ENCODE measurements around the gene AP2A2. TPM values are rescaled to one million over a fixed set of nuclear protein-coding genes. Genes with fewer than 3 reads are reported as not detected.

AP2A2 gene
- total and polyA plus RNA-seq, 2 donors (not counting 1 experiment from before 2014, with no cell fraction given), result 53.1 to 57.0 TPM

DNA sequence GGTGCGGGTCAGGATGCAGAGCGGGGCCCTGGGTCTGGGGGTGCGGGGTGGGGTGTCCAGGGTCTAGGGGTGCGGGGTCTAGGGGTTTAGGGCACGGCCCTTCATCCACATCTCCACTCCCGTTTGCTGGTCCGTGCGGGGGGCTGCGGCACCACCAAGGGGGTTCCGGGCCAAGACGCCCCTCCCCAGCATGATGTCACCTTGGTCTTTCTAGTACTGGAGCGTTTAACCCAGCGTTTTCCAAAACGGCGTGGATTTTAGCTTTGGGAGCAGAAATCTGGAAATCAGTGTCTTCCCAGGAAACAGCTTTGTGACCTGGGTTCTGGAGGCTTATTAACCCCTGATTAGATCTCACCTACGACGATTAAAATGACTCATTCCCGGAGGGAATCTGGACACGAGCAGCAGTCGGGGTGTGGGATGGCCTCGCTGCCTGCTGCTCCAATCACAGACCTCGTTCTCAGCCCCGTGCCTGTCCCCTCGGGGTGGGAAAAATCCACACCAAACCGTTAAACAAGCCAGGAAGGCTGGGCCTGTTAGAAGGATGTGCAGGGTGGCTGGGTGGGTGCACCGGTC lies 759 bp downstream of the AP2A2 start:
- peak overlapping the region; percentile 50 for H2AFZ ChIP-seq (ENCODE audit: insufficient read depth, low read depth, low read length, poor library complexity, severe bottlenecking)

DNA sequence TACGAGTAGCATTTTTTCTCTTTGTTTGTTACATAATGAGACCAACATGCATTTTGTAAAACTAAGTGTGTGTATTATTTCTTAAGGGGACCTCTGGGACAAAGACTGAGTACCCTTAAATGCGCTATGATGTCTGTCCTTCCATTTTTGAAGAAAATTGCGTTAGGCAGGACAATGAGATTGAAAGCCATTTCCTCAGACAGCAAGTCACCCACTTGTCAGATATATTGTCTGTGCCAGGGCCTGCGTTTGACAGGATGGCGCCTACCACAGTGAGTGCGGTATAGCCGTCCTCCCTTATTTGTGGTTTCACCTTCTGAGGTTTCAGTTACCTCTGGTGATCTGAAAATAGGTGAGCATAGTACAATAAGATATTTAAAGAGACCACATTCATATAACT lies 2.2 kb downstream of the AP2A2 start:
- ChIA-PET POLR2A (interaction anchor here (0.7 kb wide), 1 partner anchor 127 kb away, joined by 3 read pairs; no protein-coding TSS in a partner anchor), CTCF (no interaction called here)
- H3K27ac ChIP-seq (ENCODE audit: low read length in 2 of 2), result peak overlapping the region in 1 of 2 donors; percentile 45
- H3K4me3 Mint-ChIP-seq, result peak overlapping the region; percentile 50
- ATAC-seq (ENCODE audit: low read depth) (no peak), DNase-seq (no peak)
- no peak overlapping the region for H3K4me3 ChIP-seq (ENCODE audit: control extremely low read depth in 1 of 5, extremely low read depth in 1 of 5, insufficient read depth in 1 of 5, low read depth in 2 of 5, low read length in 4 of 5)
- intact Hi-C loops (cut with micrococcal nuclease), result loop anchor here (5.0 kb wide), 1 partner anchor 121 kb away; the partner anchor contains the start of genes PIDD1 and RPLP2
- H3K27ac Mint-ChIP-seq, result no peak overlapping the region
- TF ChIP-seq, protein P1, sequence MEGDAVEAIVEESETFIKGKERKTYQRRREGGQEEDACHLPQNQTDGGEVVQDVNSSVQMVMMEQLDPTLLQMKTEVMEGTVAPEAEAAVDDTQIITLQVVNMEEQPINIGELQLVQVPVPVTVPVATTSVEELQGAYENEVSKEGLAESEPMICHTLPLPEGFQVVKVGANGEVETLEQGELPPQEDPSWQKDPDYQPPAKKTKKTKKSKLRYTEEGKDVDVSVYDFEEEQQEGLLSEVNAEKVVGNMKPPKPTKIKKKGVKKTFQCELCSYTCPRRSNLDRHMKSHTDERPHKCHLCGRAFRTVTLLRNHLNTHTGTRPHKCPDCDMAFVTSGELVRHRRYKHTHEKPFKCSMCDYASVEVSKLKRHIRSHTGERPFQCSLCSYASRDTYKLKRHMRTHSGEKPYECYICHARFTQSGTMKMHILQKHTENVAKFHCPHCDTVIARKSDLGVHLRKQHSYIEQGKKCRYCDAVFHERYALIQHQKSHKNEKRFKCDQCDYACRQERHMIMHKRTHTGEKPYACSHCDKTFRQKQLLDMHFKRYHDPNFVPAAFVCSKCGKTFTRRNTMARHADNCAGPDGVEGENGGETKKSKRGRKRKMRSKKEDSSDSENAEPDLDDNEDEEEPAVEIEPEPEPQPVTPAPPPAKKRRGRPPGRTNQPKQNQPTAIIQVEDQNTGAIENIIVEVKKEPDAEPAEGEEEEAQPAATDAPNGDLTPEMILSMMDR (IDR thresholded peaks at IDR 0.05), result no peak
- no peak for TF ChIP-seq EZH2 (IDR thresholded peaks at IDR 0.05; ENCODE audit: borderline replicate concordance, insufficient read depth, low read depth, low read length, poor library complexity, severe bottlenecking)
- peaks cover 13 to 22% of the 10 kb centered on the region in 2 donors for H3K4me1 ChIP-seq (ENCODE audit: control insufficient read depth in 2 of 2, insufficient read depth in 2 of 2, low read length in 2 of 2)
- WGBS (ENCODE audit: insufficient coverage), result 20% methylated on average over 1 of the region's 7 CpGs
- H3K9ac ChIP-seq (ENCODE audit: low read length), result no peak overlapping the region
- H3K4me1 Mint-ChIP-seq, result peaks cover 25% of the 10 kb centered on the region
- H4K20me1 ChIP-seq (ENCODE audit: control insufficient read depth, insufficient read depth, low read length, poor library complexity, severe bottlenecking), result peaks cover 44% of the 10 kb centered on the region
- H3K79me2 ChIP-seq (ENCODE audit: control insufficient read depth, insufficient read depth, low read length), result peaks cover 64% of the 10 kb centered on the region
- H3K27me3 Mint-ChIP-seq, result no peaks in the 10 kb centered on the region
- no peaks in the 10 kb centered on the region for H3K9me3 ChIP-seq (ENCODE audit: control extremely low read depth in 1 of 3, control insufficient read depth in 2 of 3, insufficient read depth in 1 of 3, low read length in 2 of 3)
- no peak overlapping the region for H2AFZ ChIP-seq (ENCODE audit: insufficient read depth, low read depth, low read length, poor library complexity, severe bottlenecking)
- H3K4me2 ChIP-seq (replicated peaks; ENCODE audit: low read depth, low read length, poor library complexity, severe bottlenecking), result peak overlapping the region; percentile 2
- H3K27me3 ChIP-seq (replicated peaks in 1 of 4; ENCODE audit: control extremely low read depth in 1 of 4, control insufficient read depth in 3 of 4, insufficient read depth in 4 of 4, low read length in 3 of 4), result no peaks in the 10 kb centered on the region
- no peaks in the 10 kb centered on the region for H3K36me3 ChIP-seq (replicated peaks in 1 of 2; ENCODE audit: control extremely low read depth in 1 of 2, control insufficient read depth in 1 of 2, extremely low read depth in 1 of 2, insufficient read depth in 2 of 2, low read length in 1 of 2)
- H3K9me3 Mint-ChIP-seq (ENCODE audit: insufficient read depth), result no peaks in the 10 kb centered on the region

More for the DNA sequence above, 759 bp downstream of the AP2A2 start:
- Histone ChIP-seq H3K9me3 (ENCODE audit: control extremely low read depth in 1 of 3, control insufficient read depth in 2 of 3, insufficient read depth in 1 of 3, low read length in 2 of 3) (no peaks in the 10 kb centered on the region), H3K4me3 (ENCODE audit: control extremely low read depth in 1 of 5, extremely low read depth in 1 of 5, insufficient read depth in 1 of 5, low read depth in 2 of 5, low read length in 4 of 5) (peak overlapping the region; percentile 19 to 70 (median 63)), H3K36me3 (replicated peaks in 1 of 2; ENCODE audit: control extremely low read depth in 1 of 2, control insufficient read depth in 1 of 2, extremely low read depth in 1 of 2, insufficient read depth in 2 of 2, low read length in 1 of 2) (no peaks in the 10 kb centered on the region), H3K27me3 (replicated peaks in 1 of 4; ENCODE audit: control extremely low read depth in 1 of 4, control insufficient read depth in 3 of 4, insufficient read depth in 4 of 4, low read length in 3 of 4) (no peaks in the 10 kb centered on the region), H3K4me2 (replicated peaks; ENCODE audit: low read depth, low read length, poor library complexity, severe bottlenecking) (peak overlapping the region; percentile 84), H3K27ac (ENCODE audit: low read length in 2 of 2) (peak overlapping the region; percentile 10 to 45), H3K4me1 (ENCODE audit: control insufficient read depth in 2 of 2, insufficient read depth in 2 of 2, low read length in 2 of 2) (peaks cover 13 to 22% of the 10 kb centered on the region in 2 donors), H3K9ac (ENCODE audit: low read length) (peak overlapping the region; percentile 66), H4K20me1 (ENCODE audit: control insufficient read depth, insufficient read depth, low read length, poor library complexity, severe bottlenecking) (peaks cover 30% of the 10 kb centered on the region), H3K79me2 (ENCODE audit: control insufficient read depth, insufficient read depth, low read length) (peaks cover 50% of the 10 kb centered on the region)
- intact Hi-C loops (cut with micrococcal nuclease), result loop anchor here (5.0 kb wide), 1 partner anchor 119 kb away; the partner anchor contains the start of genes PIDD1 and RPLP2
- H3K27ac Mint-ChIP-seq, result peak overlapping the region; percentile 46
- WGBS (ENCODE audit: insufficient coverage), result 28% methylated on average over 18 of the region's 26 CpGs
- no peak for ATAC-seq (ENCODE audit: low read depth)
- ChIA-PET POLR2A (no interaction called here), CTCF (no interaction called here)
- no peak for DNase-seq
- no peak for TF ChIP-seq EZH2 (IDR thresholded peaks at IDR 0.05; ENCODE audit: borderline replicate concordance, insufficient read depth, low read depth, low read length, poor library complexity, severe bottlenecking)
- TF ChIP-seq, protein P1 (IDR thresholded peaks at IDR 0.05), result no peak
- H3K27me3 Mint-ChIP-seq, result no peaks in the 10 kb centered on the region
- H3K4me1 Mint-ChIP-seq, result peaks cover 21% of the 10 kb centered on the region
- no peaks in the 10 kb centered on the region for H3K9me3 Mint-ChIP-seq (ENCODE audit: insufficient read depth)
- H3K4me3 Mint-ChIP-seq, result peak overlapping the region; percentile 85

Data from B cell (primary cell).